ENCODE data around the gene RANBP9.

The RANBP9 gene

GRCh38 chr6:13633343-13633742 lies 78.3 kb downstream of the RANBP9 start:
- no peaks in the 10 kb centered on the region for H4K20me1 ChIP-seq (ENCODE audit: insufficient read depth)
- no peaks in the 10 kb centered on the region for H3K27me3 ChIP-seq (ENCODE audit: insufficient read depth, low read depth)

GRCh38 chr6:13630499-13630898 lies 81.1 kb downstream of the RANBP9 start:
- Histone ChIP-seq H3K9ac (no peak overlapping the region), H3K4me1 (ENCODE audit: low read depth, poor library complexity, severe bottlenecking) (peaks cover 1% of the 10 kb centered on the region), H4K20me1 (ENCODE audit: insufficient read depth) (no peaks in the 10 kb centered on the region), H3K36me3 (ENCODE audit: insufficient read depth) (no peaks in the 10 kb centered on the region), H3K4me2 (no peak overlapping the region), H3K4me3 (IDR thresholded peaks at IDR 0.05; ENCODE audit: insufficient read depth, low read depth, low read length) (no peak overlapping the region), H2AFZ (ENCODE audit: low read depth) (no peak overlapping the region), H3K27ac (no peak overlapping the region), H3K79me2 (ENCODE audit: insufficient read depth, low read depth) (no peaks in the 10 kb centered on the region), H3K27me3 (ENCODE audit: insufficient read depth, low read depth) (no peaks in the 10 kb centered on the region)
- TF ChIP-seq CTCF (conservative IDR thresholded peaks at IDR 0.05; ENCODE audit: low read depth, low read length): no peak

More at GRCh38 chr6:13633343-13633742, 78.3 kb downstream of the RANBP9 start:
- H3K27ac ChIP-seq: no peak overlapping the region
- H3K9ac ChIP-seq: no peak overlapping the region
- H2AFZ ChIP-seq (ENCODE audit: low read depth): no peak overlapping the region
- TF ChIP-seq CTCF (conservative IDR thresholded peaks at IDR 0.05; ENCODE audit: low read depth, low read length): no peak
- H3K4me1 ChIP-seq (ENCODE audit: low read depth, poor library complexity, severe bottlenecking): no peaks in the 10 kb centered on the region
- H3K36me3 ChIP-seq (ENCODE audit: insufficient read depth): peaks cover 4% of the 10 kb centered on the region; the same call in 1 of the 2 replicates
- no peak overlapping the region for H3K4me3 ChIP-seq (IDR thresholded peaks at IDR 0.05; ENCODE audit: insufficient read depth, low read depth, low read length)
- H3K79me2 ChIP-seq (ENCODE audit: insufficient read depth, low read depth): no peaks in the 10 kb centered on the region
- no peak overlapping the region for H3K4me2 ChIP-seq

- Histone ChIP-seq H3K4me3 (IDR thresholded peaks at IDR 0.05; ENCODE audit: insufficient read depth, low read depth, low read length) (no peak overlapping the region), H3K9ac (no peak overlapping the region), H4K20me1 (ENCODE audit: insufficient read depth) (no peaks in the 10 kb centered on the region), H3K27ac (no peak overlapping the region), H3K79me2 (ENCODE audit: insufficient read depth, low read depth) (no peaks in the 10 kb centered on the region), H3K4me2 (no peak overlapping the region), H2AFZ (ENCODE audit: low read depth) (no peak overlapping the region), H3K27me3 (ENCODE audit: insufficient read depth, low read depth) (no peaks in the 10 kb centered on the region), H3K36me3 (ENCODE audit: insufficient read depth) (no peaks in the 10 kb centered on the region), H3K4me1 (ENCODE audit: low read depth, poor library complexity, severe bottlenecking) (peaks cover 11% of the 10 kb centered on the region)
- TF ChIP-seq CTCF (conservative IDR thresholded peaks at IDR 0.05; ENCODE audit: low read depth, low read length): no peak
These were observed 82.0 kb downstream of the RANBP9 start for GRCh38 chr6:13629459-13630116.

- no peaks in the 10 kb centered on the region for H4K20me1 ChIP-seq (ENCODE audit: insufficient read depth)
- H3K4me3 ChIP-seq (IDR thresholded peaks at IDR 0.05; ENCODE audit: insufficient read depth, low read depth, low read length): no peak overlapping the region
- H3K27ac ChIP-seq: no peak overlapping the region
- H3K79me2 ChIP-seq (ENCODE audit: insufficient read depth, low read depth): no peaks in the 10 kb centered on the region
- TF ChIP-seq CTCF (conservative IDR thresholded peaks at IDR 0.05; ENCODE audit: low read depth, low read length): peak; percentile 69
- no peak overlapping the region for H3K9ac ChIP-seq
- no peak overlapping the region for H2AFZ ChIP-seq (ENCODE audit: low read depth)
- no peaks in the 10 kb centered on the region for H3K27me3 ChIP-seq (ENCODE audit: insufficient read depth, low read depth)
- no peaks in the 10 kb centered on the region; the same call in 1 of the 2 replicates for H3K36me3 ChIP-seq (ENCODE audit: insufficient read depth)
- no peak overlapping the region for H3K4me2 ChIP-seq
- peaks cover 12% of the 10 kb centered on the region for H3K4me1 ChIP-seq (ENCODE audit: low read depth, poor library complexity, severe bottlenecking)
These were observed 86.8 kb downstream of the RANBP9 start for GRCh38 chr6:13624871-13625288.

Data from KMS-11 (cell line).